SU-DHL-6 (cell line): ENCODE results near the gene SMAD4.

Experiments used
- H2AFZ ChIP-seq: fragments of 200-600 bp; sonication (generic); 2 replicates; pipeline ENCODE4 v1.6.1; 2014; ENCODE audit warnings: low read depth, mild to moderate bottlenecking, moderate library complexity, mixed read lengths, antibody characterized with exemption, low read length; ENCODE audit not compliant: severe bottlenecking
- H3F3A ChIP-seq: fragments of 200-600 bp; shearing (Covaris generic); 2 replicates; pipeline ENCODE4 v1.6.0; 2016; ENCODE audit warnings: antibody characterized with exemption, mild to moderate bottlenecking; ENCODE audit not compliant: insufficient read depth
- H3K27ac ChIP-seq: fragments of 200-600 bp; sonication (generic); 2 replicates; pipeline ENCODE4 v1.5.1; 2016; ENCODE audit warnings: low read depth, mild to moderate bottlenecking, low read length, moderate library complexity, mixed read lengths
- H3K27me3 ChIP-seq: fragments of 200-600 bp; sonication (generic), shearing (Covaris generic); 2 replicates; pipeline ENCODE4 v1.6.0; 2014; ENCODE audit warnings: mild to moderate bottlenecking, low read length
- H3K36me3 ChIP-seq: fragments of 200-600 bp; sonication (generic); 2 replicates; pipeline ENCODE4 v1.6.1; 2014; ENCODE audit warnings: mild to moderate bottlenecking, low read length, mixed read lengths
- H3K4me2 ChIP-seq: fragments of 300-600, 200-600 bp; shearing (Covaris generic), sonication (generic); 2 replicates; pipeline ENCODE4 v1.6.0; 2014; ENCODE audit warnings: low read length, low read depth, mild to moderate bottlenecking; ENCODE audit not compliant: poor library complexity, severe bottlenecking
- H3K4me3 ChIP-seq: fragments of 200-600 bp; sonication (generic); 2 replicates; pipeline ENCODE4 v1.5.1; 2014; ENCODE audit warnings: antibody characterized with exemption, low read length, mild to moderate bottlenecking, mixed read lengths; ENCODE audit not compliant: insufficient read depth, poor library complexity, severe bottlenecking
- H3K79me2 ChIP-seq: fragments of 200-600 bp; sonication (generic); 2 replicates; pipeline ENCODE4 v1.6.1; 2014; ENCODE audit warnings: mild to moderate bottlenecking, low read length, moderate library complexity; ENCODE audit not compliant: insufficient read depth
- H3K9ac ChIP-seq: fragments of 200-600 bp; sonication (generic); 2 replicates; pipeline ENCODE4 v1.7.0; 2014; ENCODE audit warnings: mild to moderate bottlenecking, low read length
- H3K9me2 ChIP-seq: fragments of 200-600 bp; sonication (generic); replicated peaks from 2 replicates; pipeline ENCODE4 v1.6.1; 2014; ENCODE audit warnings: low read length; ENCODE audit not compliant: insufficient read depth
- H3K9me3 ChIP-seq: fragments of 200-600 bp; sonication (generic); 2 replicates; pipeline ENCODE4 v1.6.1; 2014; ENCODE audit warnings: low read length, mixed read lengths; ENCODE audit not compliant: insufficient read depth
- H4K20me1 ChIP-seq: fragments of 200-600 bp; sonication (generic); 2 replicates; pipeline ENCODE4 v1.6.1; 2014; ENCODE audit warnings: low read depth, mild to moderate bottlenecking, antibody characterized with exemption, low read length, moderate library complexity, mixed read lengths
- EZH2phosphoT487 ChIP-seq: fragments of 200-600 bp; sonication (generic), shearing (Covaris generic); conservative IDR thresholded peaks from 2 replicates; pipeline ENCODE4 v1.6.1; 2018; ENCODE audit warnings: mild to moderate bottlenecking, antibody characterized with exemption, low read length, moderate library complexity, mixed read lengths
- TF ChIP-seq, protein P1 (sequence below): fragments of 200-600 bp; sonication (generic); IDR thresholded peaks from one replicate; pipeline ENCODE4 v1.5.1; 2017; ENCODE audit warnings: antibody characterized with exemption, mild to moderate bottlenecking, low read length, moderate library complexity; ENCODE audit not compliant: insufficient read depth, poor library complexity, severe bottlenecking

Gene SMAD4

DNA sequence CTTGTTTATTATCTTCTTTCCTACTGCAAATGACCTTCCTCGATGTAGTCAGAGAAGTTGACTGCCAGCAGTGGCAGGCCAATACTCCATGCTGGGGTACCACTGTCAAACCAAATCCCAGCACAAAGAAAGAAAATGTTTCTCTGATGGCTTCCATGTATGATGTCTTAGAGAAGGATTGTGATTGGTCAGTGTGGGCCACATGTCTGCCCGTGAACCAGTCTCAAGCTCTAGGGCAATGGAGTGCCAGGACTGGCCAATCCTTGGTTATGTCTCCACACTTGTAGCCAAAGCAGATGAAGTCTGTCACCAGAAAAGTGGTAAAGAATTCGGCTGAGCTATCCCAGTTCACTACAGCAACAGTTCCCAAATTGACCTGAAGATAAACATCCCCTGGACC is 17.6 kb upstream of the SMAD4 start:
- Histone ChIP-seq H2AFZ (no peak overlapping the region), H3K27ac (no peak overlapping the region), H3K9me2 (no peaks in the 10 kb centered on the region), H3K4me3 (no peak overlapping the region), H3K79me2 (no peaks in the 10 kb centered on the region), H4K20me1 (no peaks in the 10 kb centered on the region), H3K9ac (no peak overlapping the region), H3K9me3 (no peaks in the 10 kb centered on the region), H3F3A (no peaks in the 10 kb centered on the region), H3K27me3 (no peaks in the 10 kb centered on the region), H3K36me3 (no peaks in the 10 kb centered on the region), H3K4me2 (no peak overlapping the region)
- no peak for TF ChIP-seq EZH2phosphoT487
- TF ChIP-seq, protein P1, sequence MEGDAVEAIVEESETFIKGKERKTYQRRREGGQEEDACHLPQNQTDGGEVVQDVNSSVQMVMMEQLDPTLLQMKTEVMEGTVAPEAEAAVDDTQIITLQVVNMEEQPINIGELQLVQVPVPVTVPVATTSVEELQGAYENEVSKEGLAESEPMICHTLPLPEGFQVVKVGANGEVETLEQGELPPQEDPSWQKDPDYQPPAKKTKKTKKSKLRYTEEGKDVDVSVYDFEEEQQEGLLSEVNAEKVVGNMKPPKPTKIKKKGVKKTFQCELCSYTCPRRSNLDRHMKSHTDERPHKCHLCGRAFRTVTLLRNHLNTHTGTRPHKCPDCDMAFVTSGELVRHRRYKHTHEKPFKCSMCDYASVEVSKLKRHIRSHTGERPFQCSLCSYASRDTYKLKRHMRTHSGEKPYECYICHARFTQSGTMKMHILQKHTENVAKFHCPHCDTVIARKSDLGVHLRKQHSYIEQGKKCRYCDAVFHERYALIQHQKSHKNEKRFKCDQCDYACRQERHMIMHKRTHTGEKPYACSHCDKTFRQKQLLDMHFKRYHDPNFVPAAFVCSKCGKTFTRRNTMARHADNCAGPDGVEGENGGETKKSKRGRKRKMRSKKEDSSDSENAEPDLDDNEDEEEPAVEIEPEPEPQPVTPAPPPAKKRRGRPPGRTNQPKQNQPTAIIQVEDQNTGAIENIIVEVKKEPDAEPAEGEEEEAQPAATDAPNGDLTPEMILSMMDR: no peak

DNA sequence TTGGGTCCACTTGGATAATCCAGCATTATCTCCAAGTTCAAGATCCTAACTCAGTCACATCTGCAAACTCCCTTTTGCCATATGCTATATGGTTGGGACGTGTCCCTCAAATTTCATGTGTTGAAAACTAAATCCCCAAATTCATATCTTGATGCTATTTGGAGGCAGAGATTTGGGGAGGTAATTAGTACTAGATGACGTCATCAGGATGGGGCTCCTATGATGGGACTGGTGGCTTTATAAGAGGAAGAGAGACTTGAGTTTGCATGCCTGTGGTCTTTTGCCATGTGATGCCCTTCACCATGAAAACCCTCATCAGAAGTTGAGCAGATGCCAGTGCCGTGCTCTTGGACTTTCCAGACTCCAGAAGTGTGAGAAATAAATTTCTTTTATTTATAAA is 16.8 kb upstream of the SMAD4 start:
- no peaks in the 10 kb centered on the region for H3K36me3 ChIP-seq

DNA sequence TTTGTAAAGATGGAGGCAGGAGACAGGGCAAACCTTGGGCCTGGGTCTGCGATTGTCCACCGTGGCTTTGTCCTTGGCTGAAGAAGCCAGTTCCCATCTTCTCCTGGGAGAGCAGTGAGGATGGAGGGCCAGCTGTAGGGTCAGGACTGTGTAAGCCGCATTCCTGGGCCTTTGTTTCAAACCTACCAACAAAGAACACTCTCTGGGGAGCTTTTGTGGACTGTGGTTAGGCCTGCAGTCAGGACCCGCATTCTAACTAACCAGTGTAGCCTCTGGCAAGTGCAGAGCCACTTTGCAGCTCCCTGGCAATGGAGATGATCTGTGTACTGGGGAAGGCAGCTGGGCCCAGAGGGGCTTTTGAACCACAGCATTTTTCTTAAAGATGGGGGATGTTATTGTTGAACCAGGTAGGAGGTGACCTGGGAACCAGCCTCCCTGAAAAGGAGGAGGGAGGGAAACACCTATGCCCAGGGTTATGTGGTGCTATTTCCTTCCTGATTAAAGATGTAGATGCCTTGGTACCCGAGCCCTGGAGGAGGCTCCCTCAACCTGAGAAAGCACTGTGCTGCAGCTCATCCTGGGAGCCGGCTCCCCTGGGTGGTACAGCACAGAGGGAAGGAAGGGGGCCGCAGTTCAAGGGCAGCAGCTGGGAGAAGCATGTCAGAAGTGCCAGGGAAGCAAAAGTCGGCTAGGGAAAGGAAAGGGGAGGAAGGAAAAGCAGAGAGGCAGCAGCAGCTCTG is 12.7 kb upstream of the SMAD4 start:
- TF ChIP-seq, protein P1: no peak
- no peak for TF ChIP-seq EZH2phosphoT487
- no peak overlapping the region for H2AFZ ChIP-seq
- no peaks in the 10 kb centered on the region for H3K36me3 ChIP-seq
- no peak overlapping the region for H3K4me3 ChIP-seq
- no peaks in the 10 kb centered on the region for H3K79me2 ChIP-seq
- no peaks in the 10 kb centered on the region for H3K9me2 ChIP-seq
- no peaks in the 10 kb centered on the region for H4K20me1 ChIP-seq
- H3K9ac ChIP-seq: no peak overlapping the region
- H3K4me2 ChIP-seq: no peak overlapping the region
- H3K27ac ChIP-seq: no peak overlapping the region
- H3K27me3 ChIP-seq: no peaks in the 10 kb centered on the region
- no peaks in the 10 kb centered on the region for H3K9me3 ChIP-seq
- H3F3A ChIP-seq: no peaks in the 10 kb centered on the region

More for the DNA sequence above, 16.8 kb upstream of the SMAD4 start:
- Histone ChIP-seq H3K4me3 (no peak overlapping the region), H3K9ac (no peak overlapping the region), H3K4me2 (no peak overlapping the region), H3K27ac (no peak overlapping the region), H3F3A (no peaks in the 10 kb centered on the region), H3K79me2 (no peaks in the 10 kb centered on the region), H3K9me2 (no peaks in the 10 kb centered on the region), H3K9me3 (no peaks in the 10 kb centered on the region), H4K20me1 (no peaks in the 10 kb centered on the region), H2AFZ (no peak overlapping the region), H3K27me3 (no peaks in the 10 kb centered on the region)
- TF ChIP-seq EZH2phosphoT487: no peak
- TF ChIP-seq, protein P1: no peak
